BJ (cell line): ENCODE measurements around the gene BRF1. TPM values are rescaled to one million over a fixed set of nuclear protein-coding genes. Genes with fewer than 3 reads are reported as not detected.

Experiments
- CTCF ChIA-PET: fragments of 350-600 bp; formaldehyde crosslinking; extraction: SDS; loops from one replicate; lab custom pipeline; 2021; ENCODE audit warnings: antibody characterized with exemption, inconsistent platforms; lab: Yijun Ruan, JAX
- POLR2A ChIA-PET: fragments of 300-600 bp; sonication (Branson Sonifier 250); formaldehyde crosslinking; extraction: SDS; loops from one replicate; lab custom pipeline; 2021; ENCODE audit warnings: antibody characterized with exemption; lab: Charles Lee
- DNase-seq: peaks from one replicate; pipeline ENCODE4 v3.0.0-alpha.2; 2011; ENCODE audit warnings: low read depth
- H3K27me3 ChIP-seq: 2 replicates; pipeline ENCODE4 v1.6.0; 2011; ENCODE audit warnings: low read length; ENCODE audit not compliant: control insufficient read depth, insufficient read depth
- H3K36me3 ChIP-seq: 2 replicates; pipeline ENCODE4 v1.5.1; 2011; ENCODE audit warnings: low read length; ENCODE audit not compliant: control insufficient read depth, insufficient read depth
- H3K4me3 ChIP-seq: 2 replicates; pipeline ENCODE4 v1.5.1; 2011; ENCODE audit warnings: low read depth, mild to moderate bottlenecking, control low read depth, low read length
- polyA plus RNA-seq: library from polyadenylated mRNA; depleted of rRNA; stranded (reverse); fragments of >200 nt; gene quantifications from 2 replicates; pipeline ENCODE4 v1.2.3, GENCODE V29; 2011
- TF ChIP-seq, protein P1 (sequence below): IDR thresholded peaks from 2 replicates; pipeline ENCODE4 v1.5.1; 2011; ENCODE audit warnings: low read depth, mild to moderate bottlenecking, control low read depth, inconsistent platforms, low read length, moderate library complexity; ENCODE audit not compliant: insufficient read depth

Gene BRF1
- polyA plus RNA-seq, 1 experiment = 8.2 TPM

GRCh38 chr14:105229099-105229655 lies 71.6 kb downstream of the BRF1 start:
- Histone ChIP-seq H3K27me3 (no peaks in the 10 kb centered on the region), H3K4me3 (no peak overlapping the region), H3K36me3 (peaks cover 2% of the 10 kb centered on the region; the same call in 1 of the 2 replicates)
- TF ChIP-seq, protein P1, sequence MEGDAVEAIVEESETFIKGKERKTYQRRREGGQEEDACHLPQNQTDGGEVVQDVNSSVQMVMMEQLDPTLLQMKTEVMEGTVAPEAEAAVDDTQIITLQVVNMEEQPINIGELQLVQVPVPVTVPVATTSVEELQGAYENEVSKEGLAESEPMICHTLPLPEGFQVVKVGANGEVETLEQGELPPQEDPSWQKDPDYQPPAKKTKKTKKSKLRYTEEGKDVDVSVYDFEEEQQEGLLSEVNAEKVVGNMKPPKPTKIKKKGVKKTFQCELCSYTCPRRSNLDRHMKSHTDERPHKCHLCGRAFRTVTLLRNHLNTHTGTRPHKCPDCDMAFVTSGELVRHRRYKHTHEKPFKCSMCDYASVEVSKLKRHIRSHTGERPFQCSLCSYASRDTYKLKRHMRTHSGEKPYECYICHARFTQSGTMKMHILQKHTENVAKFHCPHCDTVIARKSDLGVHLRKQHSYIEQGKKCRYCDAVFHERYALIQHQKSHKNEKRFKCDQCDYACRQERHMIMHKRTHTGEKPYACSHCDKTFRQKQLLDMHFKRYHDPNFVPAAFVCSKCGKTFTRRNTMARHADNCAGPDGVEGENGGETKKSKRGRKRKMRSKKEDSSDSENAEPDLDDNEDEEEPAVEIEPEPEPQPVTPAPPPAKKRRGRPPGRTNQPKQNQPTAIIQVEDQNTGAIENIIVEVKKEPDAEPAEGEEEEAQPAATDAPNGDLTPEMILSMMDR = no peak
- POLR2A ChIA-PET = no interaction called here
- CTCF ChIA-PET = no interaction called here
- no peak for DNase-seq

GRCh38 chr14:105228562-105228961 lies 72.2 kb downstream of the BRF1 start:
- CTCF ChIA-PET = no interaction called here
- H3K27me3 ChIP-seq = no peaks in the 10 kb centered on the region
- POLR2A ChIA-PET = no interaction called here
- TF ChIP-seq, protein P1 = no peak
- H3K36me3 ChIP-seq = peaks cover 3% of the 10 kb centered on the region; the same call in 1 of the 2 replicates
- DNase-seq = no peak
- H3K4me3 ChIP-seq = no peak overlapping the region

GRCh38 chr14:105227346-105227745 lies 73.5 kb downstream of the BRF1 start:
- POLR2A ChIA-PET = no interaction called here
- H3K4me3 ChIP-seq = no peak overlapping the region
- TF ChIP-seq, protein P1 = no peak
- no peaks in the 10 kb centered on the region for H3K27me3 ChIP-seq
- H3K36me3 ChIP-seq = peaks cover 3% of the 10 kb centered on the region; the same call in 1 of the 2 replicates
- no peak for DNase-seq
- CTCF ChIA-PET = no interaction called here

DNA sequence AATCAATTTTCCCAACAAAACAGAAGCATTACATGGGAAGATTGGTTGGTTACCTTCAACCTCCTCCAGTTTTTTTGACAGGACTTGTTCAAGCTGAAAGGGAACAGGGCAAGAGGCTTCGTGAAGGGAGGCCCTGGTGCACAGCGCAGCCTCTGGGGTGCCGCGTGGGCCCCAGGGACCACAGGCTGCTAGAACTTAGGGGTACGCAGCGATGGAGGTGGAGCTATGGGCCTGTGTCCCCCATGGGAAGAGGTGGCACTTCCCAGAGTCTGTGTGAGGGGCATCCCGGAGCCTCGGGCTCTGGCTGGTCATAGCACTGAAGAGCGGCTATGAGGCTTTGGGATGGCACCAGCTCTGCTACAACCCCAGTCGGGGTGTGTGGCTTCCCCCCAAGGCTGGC lies 74.6 kb downstream of the BRF1 start:
- TF ChIP-seq, protein P1 = no peak
- H3K36me3 ChIP-seq = peaks cover 6% of the 10 kb centered on the region
- H3K27me3 ChIP-seq = no peaks in the 10 kb centered on the region
- CTCF ChIA-PET = no interaction called here
- POLR2A ChIA-PET = no interaction called here
- H3K4me3 ChIP-seq = no peak overlapping the region
- no peak for DNase-seq

DNA sequence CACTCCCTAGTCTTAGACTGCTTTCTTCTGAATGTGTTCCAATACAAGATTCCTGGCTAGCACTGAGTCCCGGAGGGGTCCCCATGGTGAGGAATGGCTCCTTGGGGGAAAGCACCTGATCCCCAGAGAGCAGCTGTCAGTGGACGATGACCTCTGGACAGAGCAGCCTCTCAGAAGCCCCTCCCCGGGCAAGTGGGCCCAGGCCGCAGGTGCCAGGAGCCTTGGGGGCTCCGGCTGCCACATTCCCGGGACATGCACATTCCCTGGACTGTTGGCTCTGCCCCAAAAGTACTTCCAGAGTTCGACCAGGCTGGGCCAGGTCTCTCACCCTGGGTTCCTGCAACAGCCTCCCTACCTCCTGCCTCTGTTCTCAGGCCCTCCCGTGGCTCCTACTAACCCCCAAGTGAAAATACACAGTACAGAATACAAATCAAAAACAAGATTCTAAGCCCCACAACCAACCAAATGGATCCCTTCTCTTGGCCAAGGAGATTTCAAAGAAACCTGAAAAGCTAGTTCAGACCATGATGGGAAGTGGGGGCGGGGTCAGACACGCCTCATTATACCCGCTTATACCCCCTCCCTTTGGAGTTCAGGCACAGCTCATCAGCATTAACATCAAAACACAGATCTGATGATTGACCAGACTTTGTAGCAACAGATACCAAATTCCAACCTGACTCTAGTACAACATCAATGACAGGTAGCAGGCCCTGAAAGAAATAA lies 75.8 kb downstream of the BRF1 start:
- no peak for DNase-seq
- POLR2A ChIA-PET = no interaction called here
- TF ChIP-seq, protein P1 = no peak
- Histone ChIP-seq H3K4me3 (no peak overlapping the region), H3K36me3 (peaks cover 14% of the 10 kb centered on the region), H3K27me3 (no peaks in the 10 kb centered on the region)
- CTCF ChIA-PET = interaction anchor here (0.6 to 0.9 kb wide), 4 partner anchors 23 to 256 kb away, joined by 3 to 4 read pairs (median 3); partner anchors contain the start of gene BTBD6
